Naive thymus-derived CD4-positive, alpha-beta T cell (primary cell): ENCODE measurements around the gene ALOX12B. TPM values are rescaled to one million over a fixed set of nuclear protein-coding genes. Genes with fewer than 3 reads are reported as not detected.

ENCODE experiments used
- ATAC-seq: fragments of 150-1000 bp; cut with Tn5 transposase; 2 replicates; pipeline ENCODE4 v1.10.0; 2021; ENCODE audit warnings: mild to moderate bottlenecking, moderate library complexity
- CTCF ChIA-PET: fragments of 350-600 bp; sonication (Branson Sonifier 250); formaldehyde crosslinking; loops from one replicate; lab custom pipeline; 2021; ENCODE audit warnings: antibody characterized with exemption; lab: Charles Lee
- POLR2A ChIA-PET: fragments of 350-600 bp; sonication (Branson Sonifier 250); formaldehyde crosslinking; loops from one replicate; lab custom pipeline; 2021; ENCODE audit warnings: antibody characterized with exemption, inconsistent platforms; lab: Charles Lee
- DNase-seq, 9 donors: peaks; one replicate each; pipeline versions ENCODE4 v3.0.0 to v3.0.0-alpha.2; 2020 to 2022; ENCODE audit warnings: mixed read lengths in 1 of 9
- H3K27ac ChIP-seq: one replicate; pipeline ENCODE4 v1.7.0; 2013; ENCODE audit warnings: mild to moderate bottlenecking, low read depth, low read length, moderate library complexity
- H3K27me3 ChIP-seq, 2 donors: one replicate each; pipeline ENCODE4 v1.7.0; 2013; ENCODE audit warnings: low read length in 2 of 2, mild to moderate bottlenecking in 2 of 2, moderate library complexity in 2 of 2; ENCODE audit not compliant: control insufficient read depth in 2 of 2, insufficient read depth in 2 of 2
- H3K36me3 ChIP-seq, 3 experiments: 1 replicate in 2 of 3; 2 replicates in 1 of 3; pipeline ENCODE4 v1.7.0; 2013; ENCODE audit warnings: low read length in 3 of 3, mild to moderate bottlenecking in 3 of 3, moderate library complexity in 1 of 3; ENCODE audit not compliant: insufficient read depth in 3 of 3, control insufficient read depth in 2 of 3
- H3K4me1 ChIP-seq, 2 donors: one replicate each; pipeline ENCODE4 v1.7.0; 2013; ENCODE audit warnings: low read length in 2 of 2, mild to moderate bottlenecking in 2 of 2, moderate library complexity in 1 of 2; ENCODE audit not compliant: control insufficient read depth in 2 of 2, insufficient read depth in 2 of 2
- H3K4me3 ChIP-seq: 2 replicates; pipeline ENCODE4 v1.7.0; 2013; ENCODE audit warnings: mild to moderate bottlenecking, low read length
- H3K9me3 ChIP-seq, 3 experiments: 1 replicate in 2 of 3; 2 replicates in 1 of 3; pipeline ENCODE4 v1.7.0; 2013; ENCODE audit warnings: low read length in 3 of 3; ENCODE audit not compliant: control insufficient read depth in 2 of 3
- H3K27ac Mint-ChIP-seq, 9 donors: one replicate each; pipeline ENCODE4 v1.8.0; 2020 to 2022; ENCODE audit warnings: mixed read lengths in 9 of 9, mild to moderate bottlenecking in 8 of 9, moderate library complexity in 5 of 9, inconsistent platforms in 2 of 9
- H3K27me3 Mint-ChIP-seq, 5 donors: one replicate each; pipeline ENCODE4 v1.8.0; 2021 to 2022; ENCODE audit warnings: mixed read lengths in 5 of 5, mild to moderate bottlenecking in 1 of 5
- H3K36me3 Mint-ChIP-seq, 5 donors: one replicate each; pipeline ENCODE4 v1.8.0; 2020 to 2022; ENCODE audit warnings: mixed read lengths in 5 of 5, mild to moderate bottlenecking in 3 of 5, inconsistent platforms in 1 of 5
- H3K4me1 Mint-ChIP-seq, 7 donors: one replicate each; pipeline ENCODE4 v1.8.0; 2020 to 2022; ENCODE audit warnings: mixed read lengths in 7 of 7, mild to moderate bottlenecking in 3 of 7, inconsistent platforms in 1 of 7
- H3K4me3 Mint-ChIP-seq, 10 donors: one replicate each; pipeline ENCODE4 v1.8.0; 2020 to 2022; ENCODE audit warnings: mild to moderate bottlenecking in 10 of 10, mixed read lengths in 10 of 10, moderate library complexity in 6 of 10, inconsistent platforms in 2 of 10
- H3K9me3 Mint-ChIP-seq, 11 donors: one replicate each; pipeline ENCODE4 v1.8.0; 2020 to 2022; ENCODE audit warnings: mixed read lengths in 11 of 11, mild to moderate bottlenecking in 4 of 11, inconsistent platforms in 1 of 11, moderate library complexity in 1 of 11
- intact Hi-C, 2 donors: fragments of 100-400 bp; cut with micrococcal nuclease; formaldehyde crosslinking; loops; one replicate each; pipeline ENCODE4 v1.15.1; 2023
- polyA plus RNA-seq, 2 donors: library from polyadenylated mRNA; unstranded; fragments of 300-500 nt; fragmentation: Illumina TruSeq; gene quantifications; one replicate each; pipeline ENCODE4 v1.2.3, GENCODE V29; 2021
- total RNA-seq, 6 experiments: library from RNA in 5 of 6; stranded (reverse) in 5 of 6; gene quantifications; 1 replicate in 5 of 6; 2 replicates in 1 of 6; pipeline ENCODE4 v1.2.3 and lab custom pipeline; 2021 to 2026

ALOX12B gene
- total RNA-seq = 1 to 10 TPM in 2 of 5 experiments, under 1 TPM in 3; 0.44 to 1.1 (median 0.94) TPM
- polyA plus RNA-seq = 1 to 10 TPM in 1 of 2 donors, under 1 TPM in 1; 0.78 to 1.0 TPM
- 0.54 reads per million for total RNA-seq (lab: John Stamatoyannopoulos, UW)

- Mint-ChIP-seq H3K9me3 (no peaks in the 10 kb centered on the region), H3K4me3 (no peak within 1 kb of the TSS), H3K27ac (no peak within 1 kb of the TSS), H3K36me3 (peaks cover 0 to 3% (median 0%) of the 10 kb centered on the region in 5 donors), H3K4me1 (no peaks in the 10 kb centered on the region), H3K27me3 (peaks cover 4 to 42% (median 21%) of the 10 kb centered on the region in 5 donors)
- H3K36me3 ChIP-seq = no peaks in the 10 kb centered on the region
- DNase-seq (no peak), ATAC-seq (no peak)
- intact Hi-C loops = no loop called here
- no peak within 1 kb of the TSS for H3K4me3 ChIP-seq
- CTCF ChIA-PET = interaction anchor here (0.7 to 13.4 kb wide), 4 partner anchors 8 to 214 kb away, joined by 3 to 248 read pairs (median 4); partner anchors contain the start of gene ALOXE3
- H3K27ac ChIP-seq = no peak within 1 kb of the TSS
- POLR2A ChIA-PET = interaction anchor here (0.9 to 1.3 kb wide), 2 partner anchors 10 to 28 kb away, joined by 3 read pairs; no protein-coding TSS in a partner anchor
- H3K9me3 ChIP-seq = no peaks in the 10 kb centered on the region
- H3K4me1 ChIP-seq = no peaks in the 10 kb centered on the region
- peaks cover 0 to 5% of the 10 kb centered on the region in 2 donors for H3K27me3 ChIP-seq
Measured at GRCh38 chr17:8087075-8087951, at the start of gene ALOX12B. Gene ALOX12B, minus strand, starts transcription at chr17:8087716. Its CDS starts 274 bp downstream, at chr17:8087442.

GRCh38 chr17:8133941-8134340, 46.4 kb upstream of the ALOX12B start:
- Histone ChIP-seq H3K27me3 (no peaks in the 10 kb centered on the region), H3K36me3 (no peaks in the 10 kb centered on the region), H3K4me1 (peaks cover 8% of the 10 kb centered on the region in 2 donors), H3K27ac (no peak overlapping the region), H3K9me3 (no peaks in the 10 kb centered on the region), H3K4me3 (no peak overlapping the region)
- Mint-ChIP-seq H3K36me3 (no peaks in the 10 kb centered on the region), H3K4me1 (peaks cover 0 to 3% (median 0%) of the 10 kb centered on the region in 7 donors), H3K27me3 (peaks cover 0 to 29% (median 0%) of the 10 kb centered on the region in 5 donors), H3K27ac (peak overlapping the region in 1 of 9 donors; percentile 61), H3K9me3 (no peaks in the 10 kb centered on the region), H3K4me3 (no peak overlapping the region)
- intact Hi-C loops = no loop called here
- ChIA-PET POLR2A (interaction anchor here (1.0 kb wide), 1 partner anchor 30 kb away, joined by 3 read pairs; no protein-coding TSS in a partner anchor), CTCF (interaction anchor here (0.6 to 1.6 kb wide), 3 partner anchors 17 to 183 kb away, joined by 3 to 4 read pairs (median 3); partner anchors contain the start of gene SLC25A35)
- DNase-seq (no peak), ATAC-seq (no peak)

- no peak overlapping the region for H3K4me3 Mint-ChIP-seq
- CTCF ChIA-PET = interaction anchor here (0.5 to 0.6 kb wide), 2 partner anchors 167 to 1213 kb away, joined by 3 to 4 read pairs; no protein-coding TSS in a partner anchor
- H3K36me3 ChIP-seq = no peaks in the 10 kb centered on the region
- no peaks in the 10 kb centered on the region for H3K9me3 Mint-ChIP-seq
- no peak for DNase-seq
- H3K4me3 ChIP-seq = no peak overlapping the region
- no peak overlapping the region for H3K27ac ChIP-seq
- H3K9me3 ChIP-seq = no peaks in the 10 kb centered on the region
- peaks cover 5 to 7% of the 10 kb centered on the region in 2 donors for H3K4me1 ChIP-seq
- H3K27me3 ChIP-seq = no peaks in the 10 kb centered on the region
- peaks cover 0 to 32% (median 0%) of the 10 kb centered on the region in 5 donors for H3K27me3 Mint-ChIP-seq
- POLR2A ChIA-PET = interaction anchor here (0.5 to 1.0 kb wide), 2 partner anchors 31 to 92 kb away, joined by 3 read pairs; no protein-coding TSS in a partner anchor
- intact Hi-C loops = no loop called here
- H3K36me3 Mint-ChIP-seq = no peaks in the 10 kb centered on the region
- ATAC-seq = no peak
- peaks cover 0 to 3% (median 0%) of the 10 kb centered on the region in 7 donors for H3K4me1 Mint-ChIP-seq
- H3K27ac Mint-ChIP-seq = no peak overlapping the region
Measured at GRCh38 chr17:8133399-8133798, 45.9 kb upstream of the ALOX12B start.

- ChIA-PET CTCF (interaction anchor here (1.0 kb wide), 1 partner anchor 171 kb away, joined by 3 read pairs; no protein-coding TSS in a partner anchor), POLR2A (interaction anchor here (0.8 to 1.6 kb wide), 5 partner anchors 9 to 24 kb away, joined by 3 to 9 read pairs (median 4); no protein-coding TSS in a partner anchor)
- ATAC-seq = no peak
- Mint-ChIP-seq H3K4me1 (peaks cover 4 to 7% (median 5%) of the 10 kb centered on the region in 7 donors), H3K4me3 (no peak overlapping the region), H3K27me3 (peaks cover 0 to 38% (median 0%) of the 10 kb centered on the region in 5 donors), H3K9me3 (no peaks in the 10 kb centered on the region), H3K36me3 (no peaks in the 10 kb centered on the region), H3K27ac (no peak overlapping the region)
- Histone ChIP-seq H3K9me3 (no peaks in the 10 kb centered on the region), H3K27me3 (no peaks in the 10 kb centered on the region), H3K4me1 (peaks cover 3 to 4% of the 10 kb centered on the region in 2 donors), H3K4me3 (no peak overlapping the region), H3K36me3 (no peaks in the 10 kb centered on the region), H3K27ac (no peak overlapping the region)
- intact Hi-C loops = no loop called here
- DNase-seq = no peak
Measured at GRCh38 chr17:8131844-8132441, 44.4 kb upstream of the ALOX12B start.

GRCh38 chr17:8128125-8128784, 40.7 kb upstream of the ALOX12B start:
- no peaks in the 10 kb centered on the region for H3K9me3 ChIP-seq
- H3K27me3 ChIP-seq = no peaks in the 10 kb centered on the region
- CTCF ChIA-PET = interaction anchor here (0.7 to 1.7 kb wide), 4 partner anchors 9 to 668 kb away, joined by 3 to 6 read pairs (median 4); partner anchors contain the start of gene ALOXE3
- no peaks in the 10 kb centered on the region for H3K36me3 ChIP-seq
- peaks cover 0 to 21% (median 0%) of the 10 kb centered on the region in 11 donors for H3K9me3 Mint-ChIP-seq
- no peak overlapping the region for H3K27ac ChIP-seq
- peaks cover 30 to 39% (median 36%) of the 10 kb centered on the region in 7 donors for H3K4me1 Mint-ChIP-seq
- peaks cover 0 to 56% (median 16%) of the 10 kb centered on the region in 5 donors for H3K27me3 Mint-ChIP-seq
- ATAC-seq = no peak
- H3K4me3 ChIP-seq = no peak overlapping the region
- DNase-seq = no peak
- H3K4me1 ChIP-seq = peaks cover 27 to 29% of the 10 kb centered on the region in 2 donors
- H3K27ac Mint-ChIP-seq = peak overlapping the region in 1 of 9 donors; percentile 47
- H3K36me3 Mint-ChIP-seq = no peaks in the 10 kb centered on the region
- POLR2A ChIA-PET = interaction anchor here (0.8 to 1.0 kb wide), 2 partner anchors 28 to 34 kb away, joined by 3 read pairs; partner anchors contain the start of gene VAMP2
- H3K4me3 Mint-ChIP-seq = peak overlapping the region in 2 of 10 donors; percentile 19 to 67
- intact Hi-C loops = no loop called here
